GM12872 (cell line): ENCODE measurements around the gene HOXC9.

ENCODE experiments used
- TF ChIP-seq, protein P1 (sequence below): IDR thresholded peaks from 3 replicates; pipeline ENCODE4 v1.5.1; 2011; ENCODE audit warnings: low read depth, mild to moderate bottlenecking, low read length, moderate library complexity; ENCODE audit not compliant: insufficient read depth

HOXC9 gene

DNA sequence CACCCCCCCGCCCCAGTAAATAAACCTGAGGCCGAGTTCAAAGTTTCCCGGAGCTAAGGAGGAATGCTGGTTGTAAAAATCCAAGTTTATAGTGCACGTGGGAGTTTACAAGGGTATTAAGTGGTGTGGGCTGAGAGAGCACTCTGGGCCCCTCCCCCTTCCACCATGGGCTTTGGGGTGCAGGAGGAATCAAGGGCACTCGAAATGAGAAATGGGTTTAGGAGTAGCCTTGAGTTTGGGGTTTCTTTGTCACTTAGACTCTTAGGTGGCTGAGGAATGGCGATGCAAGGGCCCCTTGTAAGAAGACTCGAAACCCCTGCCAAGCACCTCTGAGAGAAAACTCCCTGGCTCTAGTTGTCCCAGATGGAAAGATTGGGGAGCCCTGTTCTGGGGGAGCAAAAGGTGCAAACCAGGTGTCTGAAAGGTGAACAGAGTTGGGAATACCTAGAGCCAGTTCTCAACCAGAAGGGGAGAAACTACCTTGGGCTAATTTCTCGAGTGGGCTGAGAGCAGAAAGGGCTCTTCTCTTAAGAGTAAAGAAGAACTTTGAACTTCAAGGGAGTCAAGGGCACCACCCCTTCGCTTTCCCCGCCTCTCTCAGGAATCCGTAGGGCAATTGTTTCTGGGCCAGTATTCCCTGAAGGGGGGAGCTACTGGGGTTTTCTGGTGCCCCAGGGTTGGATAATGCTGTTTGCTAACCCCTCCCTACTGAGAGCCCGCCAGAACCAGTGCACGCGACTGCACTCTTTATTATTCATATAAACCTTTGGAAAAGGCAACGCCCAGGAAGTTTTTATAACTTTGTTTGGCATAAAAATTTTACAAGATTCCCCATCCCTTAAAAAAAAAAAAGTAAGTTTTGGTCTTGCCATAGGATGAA, 21.2 kb upstream of the HOXC9 start:
- TF ChIP-seq, protein P1, sequence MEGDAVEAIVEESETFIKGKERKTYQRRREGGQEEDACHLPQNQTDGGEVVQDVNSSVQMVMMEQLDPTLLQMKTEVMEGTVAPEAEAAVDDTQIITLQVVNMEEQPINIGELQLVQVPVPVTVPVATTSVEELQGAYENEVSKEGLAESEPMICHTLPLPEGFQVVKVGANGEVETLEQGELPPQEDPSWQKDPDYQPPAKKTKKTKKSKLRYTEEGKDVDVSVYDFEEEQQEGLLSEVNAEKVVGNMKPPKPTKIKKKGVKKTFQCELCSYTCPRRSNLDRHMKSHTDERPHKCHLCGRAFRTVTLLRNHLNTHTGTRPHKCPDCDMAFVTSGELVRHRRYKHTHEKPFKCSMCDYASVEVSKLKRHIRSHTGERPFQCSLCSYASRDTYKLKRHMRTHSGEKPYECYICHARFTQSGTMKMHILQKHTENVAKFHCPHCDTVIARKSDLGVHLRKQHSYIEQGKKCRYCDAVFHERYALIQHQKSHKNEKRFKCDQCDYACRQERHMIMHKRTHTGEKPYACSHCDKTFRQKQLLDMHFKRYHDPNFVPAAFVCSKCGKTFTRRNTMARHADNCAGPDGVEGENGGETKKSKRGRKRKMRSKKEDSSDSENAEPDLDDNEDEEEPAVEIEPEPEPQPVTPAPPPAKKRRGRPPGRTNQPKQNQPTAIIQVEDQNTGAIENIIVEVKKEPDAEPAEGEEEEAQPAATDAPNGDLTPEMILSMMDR: no peak

DNA sequence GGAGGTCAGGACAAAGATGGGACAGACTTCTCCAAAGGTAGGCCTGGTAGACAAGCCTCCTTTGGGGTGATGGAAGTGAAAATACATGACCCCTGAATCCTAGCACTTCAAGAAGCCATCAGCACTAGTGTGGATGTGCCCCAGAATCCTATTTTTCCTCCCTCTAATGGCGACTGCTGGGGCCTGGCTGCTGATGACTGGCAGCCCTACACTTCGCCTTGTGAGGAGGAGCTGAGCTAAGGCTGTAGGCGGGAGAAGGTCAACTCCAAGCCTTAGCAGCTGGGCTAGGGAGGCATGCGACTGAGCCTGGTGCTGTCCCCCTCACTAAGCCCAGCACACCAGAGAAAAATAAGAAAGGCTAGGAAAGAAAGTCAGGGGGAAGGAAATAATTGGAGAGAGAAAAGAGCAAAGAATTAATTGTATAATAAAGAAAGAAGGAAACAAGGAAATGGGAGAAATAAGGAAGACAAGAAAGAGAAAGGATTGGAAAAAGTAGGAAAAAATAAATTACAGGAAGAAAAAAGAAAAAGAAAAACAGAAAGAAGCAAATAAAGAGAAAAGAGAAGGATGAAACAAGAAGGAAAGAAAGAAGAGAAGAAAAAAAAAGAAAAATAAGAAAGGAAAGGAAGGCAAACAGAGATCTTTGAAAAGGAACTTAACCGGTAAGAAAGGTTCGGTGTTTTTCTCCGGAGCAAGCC, 19.7 kb upstream of the HOXC9 start:
- TF ChIP-seq, protein P1: no peak

DNA sequence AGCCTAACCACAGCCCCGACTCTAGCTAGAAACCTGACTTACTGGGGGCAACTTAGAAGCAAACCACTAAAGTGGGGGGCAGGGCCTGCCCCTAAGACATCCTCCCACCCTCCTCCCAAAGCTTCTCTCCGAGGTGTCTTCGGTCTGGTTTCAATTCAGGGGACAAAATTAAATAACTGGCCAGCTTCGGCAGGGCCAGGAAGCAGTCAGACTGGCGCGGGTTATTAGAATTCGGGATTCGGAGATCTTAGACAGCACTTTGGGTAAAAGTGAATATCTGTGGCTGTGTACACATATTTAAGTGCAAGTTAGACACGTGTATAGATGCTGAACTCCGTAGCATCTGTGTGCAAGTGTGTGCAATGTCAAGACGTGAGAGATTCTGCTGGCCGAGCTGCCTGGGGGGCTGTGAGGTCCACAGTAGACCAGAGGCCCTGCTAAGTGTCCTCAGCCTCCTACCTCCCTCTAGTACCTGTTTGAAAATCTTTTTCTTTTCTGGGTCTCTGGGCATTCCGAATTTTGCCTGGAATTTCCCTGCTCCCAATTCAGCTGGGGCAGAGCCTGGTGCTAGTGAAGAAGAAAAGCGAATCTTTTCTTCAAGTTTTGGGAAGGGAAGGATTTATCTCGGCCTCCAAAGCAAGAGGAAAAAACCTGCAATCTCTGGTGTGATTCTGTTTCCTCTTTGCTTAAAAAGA, 19.0 kb upstream of the HOXC9 start:
- TF ChIP-seq, protein P1: no peak

DNA sequence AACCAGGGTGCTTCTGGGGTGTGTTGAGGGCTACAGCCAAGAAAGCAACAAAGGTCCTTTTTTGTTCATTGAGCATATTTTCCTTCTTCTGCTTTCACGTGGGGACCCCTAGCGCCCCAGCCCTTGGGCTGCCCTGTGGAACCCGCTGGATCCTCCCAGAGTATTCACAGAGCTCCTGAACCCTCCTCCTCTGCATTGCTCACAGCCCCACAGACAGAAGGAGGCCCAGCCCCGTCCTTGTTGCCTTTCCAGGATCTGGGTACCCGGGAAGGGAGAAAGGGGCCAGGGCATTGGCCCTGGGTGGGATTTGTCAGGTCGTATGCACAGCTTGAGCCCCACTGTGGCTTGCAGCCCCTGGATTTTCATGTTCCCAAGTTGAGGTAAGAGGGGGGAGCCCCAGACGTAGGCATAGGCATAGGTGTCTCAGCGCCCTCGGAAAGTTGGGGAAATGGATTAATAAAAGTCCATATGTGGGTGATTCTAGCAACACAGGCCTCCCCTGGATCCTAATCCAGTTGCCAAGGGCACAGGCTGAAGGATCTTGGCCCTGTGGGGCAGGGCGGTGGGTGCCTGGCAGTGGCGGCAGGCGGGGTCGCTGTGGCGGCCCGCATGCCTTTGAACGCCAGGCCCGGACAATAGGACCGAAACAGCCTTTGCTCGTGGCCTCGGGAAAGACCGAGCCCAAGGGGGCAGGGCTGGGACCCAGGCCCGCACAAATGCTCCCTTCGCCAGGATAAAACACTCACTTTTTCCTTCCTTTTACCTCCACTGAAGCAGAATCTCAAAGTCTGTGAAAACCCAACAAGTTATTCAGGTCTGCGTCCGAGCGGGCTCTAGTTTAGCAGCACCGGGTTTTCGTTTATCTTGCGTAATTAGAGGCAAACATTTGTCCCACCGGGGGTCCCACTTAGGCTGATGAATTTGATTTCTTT, 18.1 kb upstream of the HOXC9 start:
- TF ChIP-seq, protein P1: no peak

DNA sequence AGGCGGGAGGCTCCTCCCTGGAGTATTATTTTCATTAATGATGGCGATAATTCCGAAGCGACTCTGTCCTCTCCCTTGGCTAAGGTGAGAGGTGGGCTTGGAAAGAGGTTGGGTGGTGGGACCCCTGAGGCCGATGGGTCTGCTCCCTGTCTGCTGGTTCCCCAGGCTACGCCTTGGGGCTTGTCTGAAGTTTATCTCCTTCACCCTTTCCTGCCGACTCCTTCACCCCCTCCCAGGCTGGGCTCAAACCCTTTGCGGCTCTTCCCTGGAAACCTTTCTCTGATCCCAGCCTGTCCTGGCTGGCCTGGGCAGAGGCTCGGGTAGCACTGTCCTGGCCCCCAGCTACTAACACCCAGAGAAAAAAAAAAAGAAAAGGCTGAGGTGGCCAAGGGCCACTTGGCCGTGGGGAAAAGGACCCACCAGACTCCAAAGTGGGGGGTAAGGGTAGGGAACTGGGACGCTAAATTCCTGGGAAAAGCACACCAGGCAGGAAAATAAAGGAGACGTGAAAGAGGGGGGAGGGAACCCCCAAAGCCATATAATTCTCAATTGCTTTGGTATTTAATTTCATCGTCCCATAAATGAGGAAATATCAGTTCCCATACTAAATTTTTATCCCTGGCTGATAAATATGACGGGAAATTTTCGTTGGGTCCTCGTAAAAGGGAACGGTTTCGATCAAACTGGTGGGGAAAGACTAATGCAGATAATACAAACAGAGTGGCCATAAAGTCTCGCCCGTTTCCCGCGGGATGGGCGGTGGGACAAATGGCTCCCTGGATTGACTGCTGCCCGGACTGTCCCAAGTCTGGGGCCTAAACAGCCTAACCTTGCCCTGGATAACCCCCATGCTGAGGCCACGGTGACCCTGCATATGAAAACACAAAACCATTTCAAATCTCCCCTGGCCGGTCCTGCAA, 17.1 kb upstream of the HOXC9 start:
- TF ChIP-seq, protein P1: no peak

DNA sequence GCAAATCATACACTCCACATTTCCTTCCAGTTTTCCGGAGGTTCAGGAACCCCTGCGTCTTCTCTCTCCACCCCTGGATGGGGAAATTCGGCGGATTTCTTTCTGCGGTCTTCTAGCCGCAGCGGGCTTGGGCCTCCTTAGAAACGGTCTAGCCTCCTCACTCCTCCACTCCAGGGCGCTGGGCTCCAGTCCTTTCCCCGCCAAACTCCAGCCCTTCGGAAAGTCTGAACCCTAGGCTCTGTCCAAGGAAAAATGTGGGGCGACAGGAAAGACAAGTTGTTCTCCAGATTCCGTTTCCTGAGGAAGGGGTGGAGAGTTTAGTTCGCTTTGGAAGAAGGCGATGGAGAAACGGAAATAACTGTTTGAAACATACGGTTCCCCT, 16.4 kb upstream of the HOXC9 start:
- TF ChIP-seq, protein P1: no peak
